K562 (cell line): ENCODE data around the gene ZNF200.

Experiments used
- CBX2 ChIP-seq: fragments of 200-600 bp; sonication (generic); IDR thresholded peaks from one replicate; pipeline ENCODE4 v1.6.1; 2012; ENCODE audit warnings: mild to moderate bottlenecking, low read length, inconsistent platforms; ENCODE audit not compliant: insufficient read depth, poor library complexity, severe bottlenecking
- CHD1 ChIP-seq: fragments of 200-600 bp; sonication (generic); IDR thresholded peaks from one replicate; pipeline ENCODE4 v1.6.1; 2012; ENCODE audit warnings: mild to moderate bottlenecking, moderate library complexity, low read length, inconsistent platforms
- DEAF1 ChIP-seq: fragments of 450-650 bp; formaldehyde crosslinking; IDR thresholded peaks from 2 replicates; pipeline ENCODE4 v1.4.0; 2020; ENCODE audit warnings: mild to moderate bottlenecking, moderate library complexity
- EZH2 ChIP-seq: IDR thresholded peaks from 2 replicates; pipeline ENCODE4 v1.6.1; 2012; ENCODE audit warnings: low read depth, mild to moderate bottlenecking, inconsistent platforms, low read length, borderline replicate concordance
- GABPB2 ChIP-seq: fragments of 250-450 bp; sonication (Bioruptor Pico); conservative IDR thresholded peaks from 2 replicates; pipeline ENCODE4 v1.5.1; 2021; ENCODE audit warnings: mild to moderate bottlenecking
- POLR2AphosphoS5 ChIP-seq: IDR thresholded peaks from 2 replicates; pipeline ENCODE4 v1.6.1; 2011; ENCODE audit warnings: mild to moderate bottlenecking, low read depth, low read length, moderate library complexity; ENCODE audit not compliant: control insufficient read depth, insufficient read depth
- PYGO2 ChIP-seq: fragments of 450-650 bp; IDR thresholded peaks from 2 replicates; pipeline ENCODE4 v1.6.1; 2016; ENCODE audit warnings: mild to moderate bottlenecking, missing genetic modification characterization, moderate library complexity, missing compliant biosample characterization
- RERE ChIP-seq: sonication (generic); formaldehyde crosslinking; IDR thresholded peaks from 2 replicates; pipeline ENCODE4 v1.8.0; 2023; ENCODE audit warnings: missing genetic modification reagents, mild to moderate bottlenecking, borderline replicate concordance
- SMARCE1 ChIP-seq: fragments of 450-650 bp; IDR thresholded peaks from 2 replicates; pipeline ENCODE4 v1.7.1; 2016; ENCODE audit warnings: mild to moderate bottlenecking
- U2AF2 ChIP-seq: fragments of 200-400 bp; formaldehyde crosslinking; optimal IDR thresholded peaks from 2 replicates; pipeline ENCODE3; 2017; ENCODE audit warnings: low read depth, mild to moderate bottlenecking, low read length
- ZNF143 ChIP-seq: sonication (generic); formaldehyde crosslinking; IDR thresholded peaks from 2 replicates; pipeline ENCODE4 v1.9.0; 2022; ENCODE audit warnings: mild to moderate bottlenecking, missing genetic modification reagents

- TF ChIP-seq RERE (no peak), GABPB2 (CRISPR knock-in tag) (no peak), U2AF2 (no peak), CBX2 (no peak), PYGO2 (tag) (no peak), CHD1 (no peak), ZNF143 (no peak), DEAF1 (CRISPR knock-in tag) (no peak), EZH2 (no peak), SMARCE1 (no peak), POLR2AphosphoS5 (no peak)
Observed at GRCh38 chr16:3216263-3216640, 18.7 kb downstream of the ZNF200 start.
